Measurements from ENCODE around the gene ST6GALNAC6.
A peak's percentile ranks its signal among the peaks of the same experiment; 100 is the strongest.

The ST6GALNAC6 gene

DNA sequence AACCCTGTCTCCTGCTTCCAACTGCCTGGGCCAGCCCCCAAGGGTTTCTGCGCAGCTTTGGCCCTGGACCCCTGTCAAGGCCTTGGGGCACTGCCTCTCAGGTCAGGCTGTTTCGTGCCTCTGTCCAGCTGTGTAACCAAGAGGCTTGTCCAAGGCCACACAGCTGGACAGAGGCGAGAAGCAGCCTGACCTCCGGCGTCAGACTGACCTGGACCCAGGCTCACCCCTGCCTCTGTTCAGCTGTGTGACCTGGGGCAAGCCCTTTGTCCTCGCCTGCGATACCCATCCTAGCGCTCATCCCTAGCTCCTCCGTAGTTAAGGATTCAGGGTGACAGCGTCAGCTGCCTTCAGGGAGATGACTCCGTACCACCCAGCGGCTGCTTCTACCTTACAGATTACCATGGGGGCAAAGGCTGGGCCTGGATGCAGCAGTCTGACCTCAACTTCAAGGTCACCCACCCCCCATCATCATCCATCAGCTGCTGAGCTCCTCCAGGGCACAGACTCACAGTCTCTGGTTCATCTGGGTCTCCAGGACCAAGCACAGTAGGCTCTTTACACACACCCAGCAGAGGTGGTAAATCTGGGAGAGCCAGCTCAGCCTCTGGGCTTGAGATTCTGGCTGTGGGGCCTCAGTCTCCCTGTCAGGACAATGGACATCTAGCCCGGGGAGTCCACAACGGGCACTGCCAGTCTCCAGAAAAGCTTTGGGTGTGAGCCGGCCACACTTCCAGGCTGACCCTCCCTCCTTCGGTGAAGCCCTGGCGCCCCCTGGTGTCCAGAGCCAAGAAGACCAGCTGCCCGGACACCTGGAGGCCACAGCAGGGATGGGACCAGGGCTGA, 29.9 kb downstream of the ST6GALNAC6 start:
- H3K9ac ChIP-seq, result peak overlapping the region in 4 of 11 experiments; percentile 7 to 45 (median 16); a peak in 4 of 22 replicates
- H3K4me3 ChIP-seq, result no peak overlapping the region
- peaks cover 73 to 94% (median 86%) of the 10 kb centered on the region in 10 experiments for H3K4me1 ChIP-seq
- H4K20me1 ChIP-seq, result peaks cover 0 to 11% (median 0%) of the 10 kb centered on the region in 11 experiments; a peak in 1 of 22 replicates
- no peaks in the 10 kb centered on the region for H3K36me3 ChIP-seq
- H3K27ac ChIP-seq, result peak overlapping the region in 1 of 11 experiments; percentile 45; a peak in 1 of 22 replicates
- H3K27me3 ChIP-seq, result no peaks in the 10 kb centered on the region
- peak overlapping the region in 10 of 11 experiments; percentile 2 to 100 (median 62); a peak in 17 of 22 replicates for H3K4me2 ChIP-seq
- TF ChIP-seq Cebpa-rat (IDR thresholded peaks at IDR 0.05), result no peak
- H3K9me3 ChIP-seq (replicated peaks in 1 of 11), result no peaks in the 10 kb centered on the region

DNA sequence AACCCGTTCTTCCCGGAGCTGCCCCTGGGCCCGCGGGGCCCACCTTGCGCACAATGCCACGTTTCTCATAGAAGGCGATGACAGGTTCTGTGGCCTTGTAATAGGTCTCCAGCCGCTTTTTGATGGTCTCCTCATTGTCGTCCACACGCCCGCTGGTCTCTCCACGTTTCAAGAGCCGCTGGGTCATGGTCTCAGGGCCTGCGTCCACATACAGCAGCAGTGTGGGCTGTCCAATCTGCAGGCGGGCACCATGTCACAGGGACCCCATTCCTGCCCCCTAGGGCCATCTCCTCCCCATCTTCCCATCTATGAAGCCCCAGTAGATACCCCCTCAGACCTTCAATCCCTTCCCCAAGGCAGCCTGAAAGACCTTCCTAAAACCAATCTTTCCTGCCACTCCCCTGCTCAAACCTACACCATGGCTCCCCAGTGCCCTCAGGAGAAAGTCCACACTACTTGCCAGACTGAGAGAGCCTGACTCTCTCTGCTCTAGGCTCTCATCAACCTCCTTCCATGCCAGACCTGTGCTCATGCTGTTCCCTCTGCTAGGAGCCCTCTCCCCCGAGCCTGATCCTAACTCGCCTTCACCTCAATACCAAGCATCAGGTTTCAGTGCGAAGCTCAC, 31.0 kb downstream of the ST6GALNAC6 start:
- Histone ChIP-seq H3K9me3 (replicated peaks in 1 of 11) (no peaks in the 10 kb centered on the region), H3K9ac (peak overlapping the region in 2 of 11 experiments; percentile 24 to 31; a peak in 2 of 22 replicates), H4K20me1 (0 out of 22 replicates have a peak, but pooled peaks cover 0 to 11% (median 0%) of the 10 kb centered on the region in 11 experiments), H3K4me1 (peaks cover 75 to 94% (median 86%) of the 10 kb centered on the region in 10 experiments), H3K27ac (0 out of 22 replicates have a peak overlapping the region, but pooled peaks of 1 of the 11 experiments have one; percentile 34), H3K4me3 (no peak overlapping the region), H3K27me3 (no peaks in the 10 kb centered on the region), H3K36me3 (no peaks in the 10 kb centered on the region), H3K4me2 (peak overlapping the region; percentile 26 to 100 (median 88); a peak in 21 of 22 replicates)
- no peak for TF ChIP-seq Cebpa-rat (IDR thresholded peaks at IDR 0.05)

DNA sequence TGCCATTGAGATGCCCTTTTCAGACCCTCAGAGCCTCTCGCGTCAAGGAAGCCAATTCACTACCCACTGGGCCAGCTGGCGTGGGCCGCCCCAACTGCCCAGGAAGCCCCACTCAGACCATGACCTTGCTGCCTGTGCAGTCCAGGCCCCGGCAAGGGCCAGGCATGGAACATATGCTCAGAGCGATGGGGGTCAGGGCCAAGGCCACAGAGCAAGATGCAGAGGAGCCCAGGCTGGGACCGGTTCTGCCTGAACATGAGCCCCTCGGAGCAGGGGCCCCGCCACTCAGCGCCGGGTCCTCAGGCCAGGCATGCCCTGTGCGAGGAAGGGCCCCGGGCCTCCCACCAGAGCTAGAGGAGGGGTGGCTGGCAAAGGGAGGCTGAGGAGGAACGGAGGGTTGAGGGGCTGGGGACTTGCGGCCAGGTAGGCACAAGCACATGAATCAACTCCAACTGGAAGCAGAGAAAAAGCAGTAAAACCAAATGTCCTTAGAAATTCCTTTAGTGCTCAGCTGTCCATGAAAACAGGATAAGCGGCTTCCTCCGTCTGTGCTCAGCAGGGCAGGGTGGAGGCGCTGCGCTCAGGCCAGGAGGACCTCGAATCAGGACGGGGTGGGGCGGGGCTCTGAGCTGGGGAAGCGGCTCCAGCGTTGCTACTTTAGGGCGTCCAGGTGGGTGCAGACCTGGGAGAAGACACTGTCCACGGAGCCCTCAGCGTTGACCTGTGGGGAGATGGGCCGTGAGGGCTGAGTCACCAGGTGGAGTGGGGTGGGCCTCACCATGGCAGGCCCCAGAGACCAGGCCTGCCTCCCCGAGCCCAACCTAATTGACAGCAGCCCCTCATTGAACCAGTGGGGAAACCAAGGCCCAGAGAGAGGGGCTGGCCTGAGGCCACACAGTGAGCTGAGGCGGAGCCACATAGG, 31.8 kb downstream of the ST6GALNAC6 start:
- H3K27me3 ChIP-seq, result no peaks in the 10 kb centered on the region
- H3K4me2 ChIP-seq, result peak overlapping the region; percentile 26 to 100 (median 88); a peak in 21 of 22 replicates
- H3K27ac ChIP-seq, result peak overlapping the region in 5 of 11 experiments; percentile 23 to 96 (median 34); a peak in 6 of 22 replicates
- H3K4me1 ChIP-seq, result peaks cover 75 to 94% (median 86%) of the 10 kb centered on the region in 10 experiments
- no peaks in the 10 kb centered on the region for H3K36me3 ChIP-seq
- H4K20me1 ChIP-seq, result 0 out of 22 replicates have a peak, but pooled peaks cover 0 to 3% (median 0%) of the 10 kb centered on the region in 11 experiments
- no peak for TF ChIP-seq Cebpa-rat (IDR thresholded peaks at IDR 0.05)
- peak overlapping the region in 4 of 11 experiments; percentile 12 to 42 (median 34); a peak in 5 of 22 replicates for H3K9ac ChIP-seq
- H3K9me3 ChIP-seq (replicated peaks in 1 of 11), result no peaks in the 10 kb centered on the region
- no peak overlapping the region for H3K4me3 ChIP-seq

DNA sequence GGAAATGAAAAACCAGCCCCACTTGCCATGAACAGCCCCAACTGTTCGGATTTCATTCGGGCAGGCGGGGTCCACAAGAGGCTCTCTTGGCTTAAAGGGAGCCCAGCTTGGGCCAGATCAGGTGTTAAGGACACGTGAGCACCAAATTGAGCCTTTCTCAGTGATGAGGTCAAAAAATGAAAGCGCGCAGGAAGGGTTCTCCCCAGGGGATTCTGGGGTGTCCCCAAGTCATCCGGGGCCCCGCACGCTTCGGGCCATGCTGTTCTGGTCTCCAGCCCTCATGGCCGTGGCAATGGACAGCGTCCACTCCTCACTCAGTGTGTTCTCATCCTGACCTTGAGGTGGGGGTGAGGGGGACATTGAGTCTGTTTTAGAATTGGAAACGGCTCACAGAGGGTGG, 32.9 kb downstream of the ST6GALNAC6 start:
- no peaks in the 10 kb centered on the region for H3K9me3 ChIP-seq (replicated peaks in 1 of 11)
- H3K4me2 ChIP-seq, result peak overlapping the region; percentile 66 to 100 (median 88)
- no peak overlapping the region; a peak in 1 of 20 replicates for H3K4me3 ChIP-seq
- H3K4me1 ChIP-seq, result peaks cover 79 to 100% (median 89%) of the 10 kb centered on the region in 10 experiments
- no peaks in the 10 kb centered on the region for H3K36me3 ChIP-seq
- no peak for TF ChIP-seq Cebpa-rat (IDR thresholded peaks at IDR 0.05)
- H4K20me1 ChIP-seq, result no peaks in the 10 kb centered on the region
- no peaks in the 10 kb centered on the region for H3K27me3 ChIP-seq
- peak overlapping the region in 5 of 11 experiments; percentile 11 to 55 (median 53); a peak in 6 of 22 replicates for H3K9ac ChIP-seq
- H3K27ac ChIP-seq, result peak overlapping the region in 7 of 11 experiments; percentile 31 to 96 (median 91); a peak in 13 of 22 replicates

DNA sequence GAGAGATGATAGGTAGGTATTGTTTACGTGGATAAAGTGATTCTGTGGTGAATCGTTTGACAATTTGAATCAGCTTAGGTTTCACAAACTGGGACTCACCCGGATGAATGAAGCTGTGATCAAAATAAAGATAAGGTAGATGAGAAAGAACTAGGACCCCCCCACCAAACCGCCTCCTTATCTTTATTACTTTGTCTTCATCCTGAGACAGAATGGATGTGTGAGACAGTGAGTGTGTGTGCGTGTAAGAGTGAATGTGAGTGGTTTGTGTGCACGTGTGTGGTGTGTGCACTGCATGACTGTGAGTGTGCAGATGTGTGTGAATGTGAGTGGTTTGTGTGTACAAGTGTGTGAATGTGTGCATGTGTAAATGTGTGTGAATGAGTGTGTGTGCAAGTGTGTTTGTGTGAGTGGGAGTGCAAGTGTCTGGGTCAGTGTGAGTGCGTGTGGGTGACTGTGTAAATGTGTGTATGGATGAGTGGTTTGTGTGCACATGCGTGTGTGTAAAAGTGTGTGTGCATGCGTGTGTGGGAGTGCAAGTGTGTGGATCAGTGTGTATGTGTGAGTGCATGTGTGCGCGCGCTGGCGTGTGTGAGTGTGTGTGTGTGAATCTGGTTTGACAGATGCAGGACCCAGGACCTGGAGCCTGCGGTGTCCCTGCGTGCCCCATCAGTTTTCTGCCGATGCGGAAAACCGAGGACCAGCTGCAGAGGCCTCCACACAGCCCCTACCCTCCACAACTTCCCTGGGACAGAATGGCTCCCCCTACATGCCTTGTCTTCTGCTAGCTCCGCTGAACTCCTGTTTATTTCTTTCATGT, 33.5 kb downstream of the ST6GALNAC6 start:
- Histone ChIP-seq H3K9me3 (replicated peaks in 1 of 11) (no peaks in the 10 kb centered on the region), H3K4me2 (peak overlapping the region; percentile 66 to 100 (median 88)), H3K4me1 (peaks cover 82 to 100% (median 96%) of the 10 kb centered on the region in 10 experiments), H3K36me3 (no peaks in the 10 kb centered on the region), H4K20me1 (no peaks in the 10 kb centered on the region), H3K27me3 (no peaks in the 10 kb centered on the region), H3K27ac (peak overlapping the region in 9 of 11 experiments; percentile 45 to 96 (median 92); a peak in 17 of 22 replicates), H3K4me3 (no peak overlapping the region), H3K9ac (peak overlapping the region in 9 of 11 experiments; percentile 2 to 66 (median 55); a peak in 16 of 22 replicates)
- TF ChIP-seq Cebpa-rat (IDR thresholded peaks at IDR 0.05), result no peak

DNA sequence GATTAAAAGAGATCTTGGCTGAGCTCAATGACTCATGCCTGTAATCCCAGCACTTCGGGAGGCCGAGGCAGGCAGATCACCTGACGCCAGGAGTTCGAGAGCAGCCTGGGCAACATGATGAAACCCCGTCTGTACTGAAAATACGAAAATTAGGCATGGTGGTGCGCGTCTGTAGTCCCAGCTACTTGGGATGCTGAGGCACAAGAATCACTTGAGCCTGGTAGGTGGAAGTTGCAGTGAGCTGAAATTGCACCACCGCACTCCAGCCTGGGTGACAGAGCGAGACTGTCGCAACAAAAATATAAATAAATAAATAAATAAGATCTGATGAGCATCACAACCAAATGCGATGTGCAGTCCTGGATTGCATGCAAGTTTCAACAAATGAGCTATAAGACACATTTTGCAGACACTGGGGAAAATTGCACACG, 36.2 kb downstream of the ST6GALNAC6 start:
- H3K36me3 ChIP-seq, result no peaks in the 10 kb centered on the region
- H3K4me3 ChIP-seq, result no peak overlapping the region
- H3K27ac ChIP-seq, result peak overlapping the region; percentile 85 to 96 (median 92)
- H3K4me2 ChIP-seq, result peak overlapping the region; percentile 66 to 100 (median 88)
- no peaks in the 10 kb centered on the region for H3K9me3 ChIP-seq (replicated peaks in 1 of 11)
- H3K4me1 ChIP-seq, result peaks cover 96 to 100% (median 100%) of the 10 kb centered on the region in 10 experiments
- TF ChIP-seq Cebpa-rat (IDR thresholded peaks at IDR 0.05), result peak in 5 of 11 experiments; percentile 23 to 74 (median 50); a peak in 4 of 22 replicates
- no peaks in the 10 kb centered on the region for H3K27me3 ChIP-seq
- H4K20me1 ChIP-seq, result no peaks in the 10 kb centered on the region
- peak overlapping the region; percentile 72 to 86 (median 81); a peak in 20 of 22 replicates for H3K9ac ChIP-seq

All from BLaER1 treated with 17β-estradiol and CSF1 and Interleukin-3, amounts not matched to agents 10 nM and 100 nM (cell line).